Kasumi-1 (cell line): ENCODE results near the gene ASB8.
A peak's percentile ranks its signal among the peaks of the same experiment; 100 is the strongest.
"Not testable (repeated sequence)": the region's sequence is repeated elsewhere in the genome, so short reads cannot be mapped to it uniquely, and the experiment has no call there.

Source experiments
- DNase-seq, 2 experiments: peaks; one replicate each; lab custom pipeline; 2025; lab: John Stamatoyannopoulos, UW

The ASB8 gene

GRCh38 chr12:48183091-48183875 lies 26.0 kb upstream of the ASB8 start, which contains the start of gene CCDC184:
Gene CCDC184, plus strand, starts transcription at chr12:48183644. Its CDS starts 479 bp downstream, at chr12:48184123.
- DNase-seq = peak; percentile 62 to 75

GRCh38 chr12:48182631-48183030 lies 25.3 kb upstream of the ASB8 start:
- no peak for DNase-seq

GRCh38 chr12:48180857-48181495 lies 23.7 kb upstream of the ASB8 start:
- no peak for DNase-seq

GRCh38 chr12:48180424-48180823 lies 23.1 kb upstream of the ASB8 start:
- no peak for DNase-seq

GRCh38 chr12:48179466-48179865 lies 22.2 kb upstream of the ASB8 start:
- DNase-seq = no peak

GRCh38 chr12:48177982-48178381 lies 20.7 kb upstream of the ASB8 start:
- no peak for DNase-seq

GRCh38 chr12:48176417-48176751 lies 19.1 kb upstream of the ASB8 start:
- no peak for DNase-seq

- no peak for DNase-seq
These were observed 18.5 kb upstream of the ASB8 start for GRCh38 chr12:48175613-48176416.

- DNase-seq = no peak
These were observed 11.7 kb upstream of the ASB8 start for GRCh38 chr12:48169011-48169410.

- peak; percentile 55 to 73 for DNase-seq
These were observed 8.0 kb upstream of the ASB8 start for GRCh38 chr12:48165089-48165981.

GRCh38 chr12:48164451-48164850 lies 7.1 kb upstream of the ASB8 start:
- no peak for DNase-seq

GRCh38 chr12:48163150-48163747 lies 5.9 kb upstream of the ASB8 start:
- no peak for DNase-seq

GRCh38 chr12:48160807-48161206 lies 3.5 kb upstream of the ASB8 start:
- DNase-seq = peak; percentile 86 to 93

GRCh38 chr12:48160046-48160445 lies 2.7 kb upstream of the ASB8 start:
- DNase-seq = peak; percentile 19 to 22

GRCh38 chr12:48157889-48158370 lies 615 bp upstream of the ASB8 start:
- no peak for DNase-seq

- no peak for DNase-seq
These were observed 680 bp downstream of the ASB8 start for GRCh38 chr12:48156652-48157017.

GRCh38 chr12:48155786-48156185 lies 1.5 kb downstream of the ASB8 start:
- not testable (repeated sequence) for DNase-seq

GRCh38 chr12:48151103-48151771 lies 6.1 kb downstream of the ASB8 start:
- DNase-seq = no peak

GRCh38 chr12:48145981-48146380 lies 11.3 kb downstream of the ASB8 start:
- no peak for DNase-seq

- no peak for DNase-seq
These were observed 13.4 kb downstream of the ASB8 start for GRCh38 chr12:48143898-48144297.
